Kidney capillary endothelial cell (primary cell): ENCODE data around the gene USP53.
A peak's percentile ranks its signal among the peaks of the same experiment; 100 is the strongest.
"Not testable (repeated sequence)": the region's sequence is repeated elsewhere in the genome, so short reads cannot be mapped to it uniquely, and the experiment has no call there.

Source experiments
- DNase-seq: peaks from one replicate; pipeline ENCODE4 v3.0.0-alpha.2; 2018; ENCODE audit warnings: low spot score

USP53 gene

DNA sequence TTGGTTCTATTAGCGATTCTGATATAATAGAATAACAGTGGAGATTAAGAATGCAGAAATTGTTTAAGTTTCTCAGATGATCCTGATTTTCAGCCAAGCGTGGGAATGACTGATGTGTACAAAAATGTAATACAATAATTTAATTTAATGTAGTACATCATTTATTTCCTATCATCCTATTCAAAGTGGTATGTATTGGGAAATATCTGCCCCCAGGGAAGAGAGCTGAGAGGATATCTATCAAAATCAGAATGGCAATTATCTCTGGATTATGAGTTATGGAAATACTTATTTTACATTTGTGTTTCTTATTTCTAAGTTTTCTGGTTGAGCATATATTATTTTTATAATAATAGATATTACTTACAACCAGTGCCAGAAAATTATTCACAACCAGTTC is 105.5 kb downstream of the USP53 start:
- no peak for DNase-seq

DNA sequence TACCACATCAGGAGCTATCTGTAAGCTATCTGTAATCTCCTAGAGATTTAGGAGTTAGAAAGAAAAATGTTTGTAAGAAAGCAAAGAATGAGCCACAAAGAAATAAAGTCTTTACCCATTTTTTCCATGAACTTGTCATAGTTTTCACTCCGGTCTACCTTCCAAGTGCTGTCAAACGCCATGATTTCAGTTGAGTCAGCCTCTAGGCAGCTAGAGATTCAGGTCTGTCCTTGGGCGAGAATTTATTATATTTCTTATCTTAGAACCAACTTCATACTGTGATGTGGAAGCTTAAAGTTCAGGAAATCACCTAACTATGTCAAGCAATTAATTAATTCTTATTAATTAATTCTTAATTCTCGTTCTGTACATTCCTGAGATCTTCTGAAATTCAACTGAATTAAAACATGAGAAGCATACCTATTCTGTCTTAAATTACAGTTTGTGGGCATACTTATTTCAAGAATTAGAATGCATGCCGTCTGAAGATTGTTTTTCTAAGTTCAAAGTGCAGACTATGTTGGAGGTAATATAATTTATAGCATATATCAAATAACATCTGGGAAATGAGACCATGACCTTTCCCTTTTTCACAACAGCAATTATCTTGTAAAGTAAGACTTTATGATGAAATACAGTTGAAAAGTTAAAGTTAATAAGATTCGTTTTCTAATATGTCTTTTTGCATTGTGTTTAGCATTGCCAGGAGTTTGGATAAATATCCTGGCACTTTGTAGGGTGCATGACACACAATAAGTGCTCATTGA is 109.6 kb downstream of the USP53 start, which contains the start of gene FABP2:
TSS of gene FABP2 (minus strand) at position 218 of the 767 bp plus-strand sequence. CDS start at position 182, 36 bp downstream.
- DNase-seq = no peak

DNA sequence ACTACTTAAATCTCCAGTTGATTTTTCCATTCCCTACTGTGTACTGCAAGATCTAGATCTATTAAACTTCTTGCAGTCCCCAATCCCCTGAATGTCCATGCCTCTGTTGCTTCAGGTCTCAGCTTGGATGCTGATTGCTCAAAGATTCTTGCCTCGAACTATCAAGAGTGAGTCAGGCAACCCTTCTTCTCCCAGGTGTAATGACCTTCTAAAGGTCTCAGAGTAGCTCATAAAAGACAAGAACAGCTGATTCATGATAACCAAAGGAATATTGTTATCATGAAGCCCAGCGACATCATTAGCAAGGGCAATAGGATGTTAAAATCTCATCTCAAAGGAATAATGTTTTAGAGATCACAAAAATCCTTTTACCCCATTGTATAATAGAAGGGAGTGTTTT is 116.2 kb downstream of the USP53 start:
- no peak for DNase-seq

DNA sequence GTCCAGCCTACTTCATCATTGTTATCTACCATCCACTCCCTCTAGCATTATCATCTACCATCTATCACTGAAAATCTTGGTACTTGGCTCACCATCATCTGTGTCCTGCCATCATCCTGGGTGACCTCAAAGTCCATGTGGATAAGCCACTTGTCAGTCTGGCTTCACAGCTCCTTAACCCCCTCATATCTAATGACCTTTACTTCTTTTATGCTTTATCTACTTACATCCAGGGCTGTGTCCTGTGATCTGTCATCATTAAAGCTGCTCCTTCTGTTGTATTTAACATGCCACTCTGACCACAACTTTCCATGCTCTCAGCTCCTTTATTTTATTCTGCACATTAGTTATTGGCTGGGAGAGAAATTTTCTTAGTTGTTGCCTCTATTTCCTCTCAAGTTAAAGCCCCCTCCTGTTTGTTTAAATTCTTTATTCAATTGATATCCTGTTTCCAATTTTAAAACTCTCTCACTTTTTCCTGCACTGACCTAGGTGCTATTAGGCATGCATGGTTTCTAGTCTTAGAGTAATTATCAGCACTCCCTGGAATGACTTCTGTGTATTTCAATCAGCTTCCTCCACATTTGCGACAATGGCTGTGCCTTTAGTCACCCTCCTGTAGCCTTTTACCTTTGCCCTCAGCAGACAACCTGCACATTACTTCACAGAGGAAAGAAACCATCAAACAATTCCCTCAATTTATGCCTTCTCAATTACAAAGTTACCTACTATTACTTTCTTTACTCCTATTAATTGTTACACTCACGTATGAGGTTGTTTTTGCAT is 117.5 kb downstream of the USP53 start:
- no peak for DNase-seq

DNA sequence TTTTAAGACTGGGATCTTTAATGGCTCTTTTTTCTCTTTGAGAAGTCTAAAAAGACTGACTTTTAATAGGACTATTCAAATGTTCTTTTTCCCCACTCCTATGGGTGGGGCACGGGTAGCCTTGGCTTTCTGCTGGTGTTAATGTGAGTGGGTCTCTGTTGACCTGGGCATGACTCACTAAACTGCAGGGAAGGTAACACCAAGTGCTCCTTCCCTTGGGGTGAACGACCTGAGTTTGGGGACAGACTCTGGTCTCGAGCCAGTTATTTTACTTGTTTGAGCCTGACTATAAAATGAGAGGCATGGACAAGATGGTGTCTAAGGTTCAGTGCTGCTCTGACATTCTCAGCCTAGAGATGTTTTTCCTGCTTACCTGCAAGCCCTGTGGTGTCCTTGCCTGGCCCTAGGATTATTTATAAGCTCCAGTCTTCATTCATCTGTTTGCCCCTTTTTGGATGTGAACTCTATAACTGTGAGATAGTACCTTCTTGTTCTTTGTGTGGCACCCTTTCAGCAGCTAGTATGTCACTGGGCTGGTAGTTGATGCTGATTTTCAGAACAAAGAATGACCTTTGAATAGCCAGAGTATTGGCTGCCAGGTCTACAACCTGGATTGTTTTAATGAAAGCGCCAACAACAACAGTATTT is 123.9 kb downstream of the USP53 start:
- not testable (repeated sequence) for DNase-seq

DNA sequence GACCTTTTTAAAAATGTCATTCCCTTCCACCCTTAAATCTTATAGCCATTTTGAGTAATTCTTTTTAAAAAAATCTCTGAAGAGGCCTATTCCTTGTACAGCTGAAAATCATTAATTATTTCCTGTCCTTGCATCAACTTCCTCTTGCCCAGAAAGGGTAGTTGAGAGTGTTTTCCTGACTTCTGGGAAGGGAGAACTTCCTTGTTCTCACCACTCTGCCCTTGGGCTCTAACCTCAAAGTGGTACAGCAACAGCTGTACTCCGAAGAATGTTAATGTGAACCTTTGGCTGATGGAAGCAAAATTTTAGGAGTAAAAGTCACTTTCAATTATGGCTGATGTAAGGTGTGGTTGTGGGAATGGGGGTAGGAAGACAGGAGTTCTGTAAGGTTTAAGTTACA is 124.5 kb downstream of the USP53 start:
- peak; percentile 46 for DNase-seq

DNA sequence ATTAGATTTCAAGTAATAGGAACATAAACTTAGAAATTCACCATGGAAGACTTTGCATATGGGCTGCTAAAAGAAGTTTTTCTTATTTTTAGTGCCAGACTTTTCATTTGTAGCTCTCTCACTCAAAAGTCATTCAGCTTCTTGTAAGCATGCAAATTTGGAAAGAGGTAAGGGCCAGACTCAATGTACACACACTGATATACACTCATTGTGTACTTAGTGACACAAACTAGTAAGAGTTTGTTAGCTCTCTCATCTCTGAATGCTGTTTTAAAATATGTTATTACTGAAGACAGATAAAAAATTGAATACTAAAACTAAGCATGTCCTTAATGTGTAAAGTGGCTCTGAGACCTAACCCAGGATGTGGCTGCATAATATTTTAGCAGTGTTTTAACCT is 127.4 kb downstream of the USP53 start:
- not testable (repeated sequence) for DNase-seq

DNA sequence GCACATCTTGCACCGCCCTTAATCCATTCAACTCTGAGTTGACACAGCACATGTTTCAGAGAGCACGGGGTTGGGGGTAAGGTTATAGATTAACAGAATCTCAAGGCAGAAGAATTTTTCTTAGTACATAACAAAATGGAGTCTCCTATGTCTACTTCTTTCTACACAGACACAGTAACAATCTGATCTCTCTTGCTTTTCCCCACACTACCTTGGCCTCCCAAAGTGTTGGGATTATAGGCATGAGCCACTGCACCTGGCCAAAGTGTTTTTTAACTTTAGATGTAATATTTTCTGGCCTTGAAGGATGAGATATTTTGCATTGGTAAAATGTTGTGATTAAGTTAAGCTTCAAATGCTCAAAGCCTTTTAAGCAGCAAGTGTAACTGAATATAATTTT is 130.8 kb downstream of the USP53 start:
- not testable (repeated sequence) for DNase-seq
